ENCODE measurements around the gene OVOL3.

Gene OVOL3

DNA sequence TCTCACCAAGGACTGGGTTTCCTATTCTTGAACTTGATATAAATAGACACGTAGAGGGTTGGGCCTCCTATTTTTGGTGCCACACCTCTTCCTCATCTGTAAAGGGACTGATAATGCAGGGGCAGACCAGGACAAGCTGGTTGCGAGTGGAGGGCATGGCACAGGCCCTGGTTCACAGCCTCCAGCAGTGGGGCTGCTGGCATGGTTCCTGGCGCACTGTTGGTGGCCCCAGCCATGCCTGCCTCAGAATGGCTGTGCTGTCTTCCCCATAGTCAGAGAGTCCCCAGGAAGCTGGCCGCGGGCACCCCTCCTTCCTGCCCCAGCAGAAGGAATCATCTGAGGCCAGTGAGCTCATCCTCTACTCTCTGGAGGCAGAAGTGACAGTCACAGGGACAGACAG, 10.5 kb upstream of the OVOL3 start:
- no peak for DNase-seq (ENCODE audit: low read depth)

DNA sequence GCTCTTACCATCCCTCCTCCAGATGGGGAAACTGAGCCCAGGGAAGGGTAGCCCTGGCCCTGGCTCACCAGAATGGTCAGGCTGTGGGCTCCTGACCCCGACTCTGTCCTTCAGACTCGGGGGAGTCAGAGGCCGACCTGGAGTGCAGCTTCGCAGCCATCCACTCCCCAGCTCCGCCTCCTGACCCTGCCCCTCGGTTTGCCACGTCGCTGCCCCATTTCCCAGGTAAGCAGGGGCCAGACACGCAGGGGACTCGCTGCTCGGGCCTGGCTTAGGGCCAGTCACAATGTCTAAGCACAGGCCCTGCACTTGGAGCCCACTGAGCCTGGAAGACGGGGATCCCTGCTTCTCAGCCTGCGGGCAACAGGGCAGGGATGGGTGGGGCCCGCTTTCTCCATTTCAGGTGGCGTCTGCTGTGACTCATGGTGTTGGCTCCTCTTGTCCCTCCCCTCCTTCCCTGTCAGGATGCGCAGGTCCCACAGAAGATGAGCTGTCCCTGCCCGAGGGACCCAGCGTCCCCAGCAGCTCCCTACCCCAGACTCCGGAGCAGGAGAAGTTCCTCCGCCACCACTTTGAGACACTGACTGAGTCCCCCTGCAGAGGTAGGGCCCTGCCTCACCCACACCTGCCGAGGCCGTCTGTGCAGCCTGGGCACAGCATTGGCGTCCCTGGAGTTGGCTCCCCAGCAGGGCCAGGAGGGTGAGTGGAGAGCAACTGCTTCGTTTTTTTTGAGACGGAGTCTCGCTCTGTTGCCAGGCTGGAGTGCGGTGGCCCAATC, 9.2 kb upstream of the OVOL3 start:
- no peak for DNase-seq (ENCODE audit: low read depth)

DNA sequence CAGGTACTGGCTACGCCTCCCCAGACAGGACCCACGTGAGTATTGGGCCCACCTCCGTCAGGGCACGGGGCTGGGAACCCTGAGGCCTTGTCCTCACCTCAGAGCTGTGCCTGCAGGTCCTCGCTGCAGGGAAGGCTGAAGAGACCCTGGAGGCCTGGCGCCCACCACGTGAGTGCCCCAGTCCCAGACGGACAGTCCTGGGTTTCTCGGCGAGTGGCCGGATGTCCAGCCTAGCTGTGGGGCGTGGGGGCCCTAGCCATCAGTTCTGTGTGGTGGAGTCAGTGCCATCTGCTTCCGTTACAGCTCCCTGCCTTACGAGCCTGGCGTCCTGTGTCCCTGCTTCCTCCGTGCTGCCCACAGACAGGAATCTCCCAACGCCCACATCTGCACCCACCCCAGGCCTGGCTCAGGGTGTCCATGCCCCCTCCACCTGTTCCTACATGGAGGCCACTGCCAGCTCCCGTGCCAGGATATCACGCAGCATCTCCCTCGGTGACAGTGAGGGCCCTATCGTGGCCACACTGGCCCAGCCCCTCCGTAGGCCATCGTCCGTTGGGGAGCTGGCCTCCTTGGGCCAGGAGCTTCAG, 7.8 kb upstream of the OVOL3 start:
- no peak for DNase-seq (ENCODE audit: low read depth)

DNA sequence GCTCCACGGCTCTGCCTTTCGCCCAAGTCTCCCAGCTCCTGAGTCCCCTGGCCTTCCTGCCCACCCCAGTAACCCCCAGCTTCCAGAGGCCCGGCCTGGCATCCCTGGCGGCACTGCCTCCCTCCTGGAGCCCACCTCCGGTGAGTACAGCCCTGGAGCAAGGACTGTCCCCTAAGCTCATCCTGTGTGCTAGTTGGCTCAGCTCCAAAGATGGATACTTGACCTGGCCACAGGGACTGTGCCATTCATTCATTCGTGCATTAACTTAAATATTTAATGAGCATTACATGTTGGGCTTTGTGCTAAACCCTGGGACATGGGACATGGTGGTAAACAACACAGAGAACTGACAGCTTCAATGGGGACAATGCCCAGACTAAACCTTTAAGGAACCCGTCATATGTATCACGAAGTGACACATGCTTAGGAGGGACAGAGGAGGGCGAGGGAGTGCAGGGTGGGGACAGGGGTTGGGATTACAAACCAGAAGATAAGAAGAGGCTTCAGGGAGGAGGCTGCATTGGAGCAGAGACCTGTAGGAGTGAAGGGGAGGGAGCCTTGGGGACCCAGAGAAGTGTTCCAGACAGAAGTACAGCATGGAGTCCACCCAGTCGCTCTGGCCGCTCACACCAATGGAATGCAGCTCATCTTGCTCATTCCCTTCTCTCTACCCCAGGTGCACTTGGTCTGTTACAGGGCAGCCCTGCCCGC, 6.9 kb upstream of the OVOL3 start:
- no peak for DNase-seq (ENCODE audit: low read depth)

DNA sequence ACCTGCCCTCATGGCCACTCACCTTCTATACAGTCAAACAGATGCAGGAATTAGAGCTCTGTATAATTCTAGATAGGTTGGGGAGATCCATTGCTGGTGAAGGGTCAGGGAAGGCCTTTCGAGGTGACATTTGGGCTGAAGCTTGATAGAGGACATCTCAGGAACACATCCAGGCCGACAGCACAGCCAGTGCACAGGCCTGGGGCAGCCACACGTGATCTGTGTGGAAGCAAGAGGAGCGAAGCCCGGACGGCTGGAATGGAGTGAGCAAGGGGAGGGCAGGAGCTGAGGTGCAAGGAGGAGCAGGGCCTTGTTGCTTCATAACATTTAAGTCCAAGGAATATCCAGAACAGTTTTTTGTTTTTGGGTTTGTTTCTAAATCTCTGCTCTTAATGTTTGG, 4.5 kb upstream of the OVOL3 start:
- DNase-seq (ENCODE audit: low read depth) = no peak

DNA sequence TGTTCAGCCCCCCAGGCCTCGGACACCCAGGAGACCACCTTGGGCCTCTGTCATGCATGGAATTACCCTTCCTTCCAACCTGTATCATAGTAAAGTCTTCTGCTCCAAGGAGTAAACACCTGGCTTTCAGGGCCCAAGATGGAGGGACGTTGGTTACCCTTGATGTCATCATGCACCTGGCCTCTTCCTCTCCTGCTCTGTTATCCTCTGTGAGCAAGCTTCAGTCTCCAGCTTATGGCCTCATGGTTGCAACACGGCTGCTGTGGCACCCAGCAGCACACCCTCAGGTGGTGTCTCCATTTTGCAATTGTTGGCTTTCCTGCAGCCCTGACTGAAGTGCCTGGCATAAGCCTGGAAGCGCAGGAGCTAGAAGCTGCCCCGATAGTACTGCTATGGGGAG, 4.0 kb upstream of the OVOL3 start:
- DNase-seq (ENCODE audit: low read depth) = no peak

DNA sequence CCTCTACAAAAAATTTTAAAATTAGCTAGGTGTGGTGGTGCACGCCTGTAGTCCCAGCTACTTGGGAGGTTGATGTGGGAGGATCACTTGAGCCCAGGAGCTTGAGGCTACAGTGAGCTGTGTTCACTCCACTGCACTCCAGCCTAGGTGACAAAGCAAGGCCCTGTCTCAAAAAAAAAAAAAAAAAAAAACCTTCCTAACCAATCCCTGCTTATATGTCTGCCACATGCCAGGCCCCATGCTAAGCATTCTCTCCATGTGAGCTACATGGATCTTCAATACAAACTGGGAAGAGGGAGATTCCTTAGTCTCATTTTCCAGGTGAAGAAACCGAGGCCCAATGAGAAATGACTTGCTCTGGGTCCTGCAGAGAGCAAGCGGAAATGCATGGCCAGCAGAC, 2.3 kb upstream of the OVOL3 start:
- DNase-seq (ENCODE audit: low read depth) = no peak

DNA sequence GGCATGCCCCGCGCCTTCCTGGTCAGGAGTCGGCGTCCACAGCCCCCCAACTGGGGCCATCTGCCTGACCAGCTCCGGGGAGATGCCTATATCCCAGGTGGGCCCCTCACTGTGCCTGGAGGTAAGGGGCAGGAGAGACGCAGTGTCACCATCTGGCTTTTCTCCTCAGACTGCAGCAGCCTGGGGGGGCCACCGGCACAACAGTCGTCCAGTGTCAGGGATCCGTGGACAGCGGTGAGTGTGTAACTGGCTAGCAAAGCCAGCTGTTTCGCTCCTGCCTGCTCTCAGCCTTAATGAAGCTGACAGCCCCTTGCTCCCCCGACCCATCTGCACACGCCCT, 227 bp downstream of the OVOL3 start:
- DNase-seq (ENCODE audit: low read depth) = no peak

DNA sequence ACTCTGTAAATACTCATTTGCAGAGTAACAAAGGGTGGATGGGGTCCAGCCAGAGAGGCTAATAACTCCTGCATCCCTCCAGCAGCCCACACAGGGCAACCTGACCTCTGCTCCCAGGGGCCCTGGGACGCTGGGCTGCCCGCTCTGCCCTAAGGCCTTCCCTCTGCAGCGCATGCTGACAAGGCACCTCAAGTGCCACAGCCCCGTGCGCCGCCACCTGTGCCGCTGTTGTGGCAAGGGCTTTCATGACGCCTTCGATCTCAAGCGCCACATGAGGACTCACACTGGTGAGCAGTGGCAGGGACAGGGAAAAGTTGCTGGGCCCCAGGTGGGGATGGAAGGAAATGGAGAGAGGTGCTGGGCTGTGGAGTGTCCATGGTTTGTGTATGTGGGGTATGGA, 1.7 kb downstream of the OVOL3 start:
- DNase-seq (ENCODE audit: low read depth) = no peak

DNA sequence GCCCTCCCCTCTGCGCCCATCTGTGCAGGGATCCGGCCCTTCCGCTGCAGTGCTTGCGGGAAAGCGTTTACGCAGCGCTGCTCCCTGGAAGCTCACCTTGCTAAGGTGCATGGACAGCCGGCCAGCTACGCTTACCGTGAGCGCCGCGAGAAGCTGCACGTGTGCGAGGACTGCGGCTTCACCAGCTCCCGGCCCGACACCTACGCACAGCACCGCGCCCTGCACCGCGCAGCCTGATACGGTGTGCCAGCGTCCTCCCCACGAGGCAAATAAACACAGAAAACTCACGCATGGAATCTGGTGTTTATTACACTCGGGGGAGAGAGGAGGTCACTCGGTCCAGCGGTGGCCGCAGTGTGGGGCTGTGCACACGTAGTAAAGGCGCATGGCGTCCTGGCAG, 2.5 kb downstream of the OVOL3 start:
- DNase-seq (ENCODE audit: low read depth) = no peak

DNA sequence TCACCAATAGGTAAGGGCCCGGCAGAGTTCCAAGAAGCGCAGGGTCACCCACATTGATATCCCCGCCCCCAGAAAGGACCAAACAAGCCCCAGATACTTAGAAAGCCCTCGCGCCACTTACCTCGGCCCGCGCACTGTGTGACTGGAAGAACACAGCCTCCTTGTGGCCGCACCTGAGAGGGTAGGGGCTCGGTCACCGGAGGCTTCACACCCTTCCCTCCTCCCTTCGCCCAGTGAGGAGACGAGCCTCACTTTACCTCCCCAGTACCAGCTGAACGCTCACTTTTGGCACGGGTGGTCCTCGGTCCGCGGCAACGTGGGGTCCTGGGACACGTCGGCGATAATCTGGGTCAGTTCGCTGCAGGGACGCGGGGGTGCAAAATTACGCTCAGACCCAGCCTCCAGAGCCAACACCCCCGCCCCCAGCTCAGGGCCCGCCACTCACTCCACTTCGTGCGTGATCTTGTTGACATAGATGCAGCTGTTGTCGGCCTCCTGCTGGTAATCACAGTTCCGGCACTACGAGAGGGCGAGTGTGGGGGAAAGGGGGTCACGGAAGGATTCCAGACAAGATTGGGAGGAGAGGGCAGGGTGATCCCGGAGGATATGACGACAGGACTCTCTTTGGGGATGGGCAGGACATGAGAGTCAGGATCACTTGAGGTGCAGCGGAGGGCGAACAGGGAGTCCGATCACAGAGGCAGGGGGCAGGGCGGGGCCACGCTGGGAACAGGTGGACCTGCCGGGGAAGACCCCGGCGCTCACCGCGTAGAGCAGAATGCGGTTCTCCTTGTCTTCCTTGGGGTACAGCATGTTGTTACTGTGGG, 3.2 kb downstream of the OVOL3 start:
- DNase-seq (ENCODE audit: low read depth) = no peak

DNA sequence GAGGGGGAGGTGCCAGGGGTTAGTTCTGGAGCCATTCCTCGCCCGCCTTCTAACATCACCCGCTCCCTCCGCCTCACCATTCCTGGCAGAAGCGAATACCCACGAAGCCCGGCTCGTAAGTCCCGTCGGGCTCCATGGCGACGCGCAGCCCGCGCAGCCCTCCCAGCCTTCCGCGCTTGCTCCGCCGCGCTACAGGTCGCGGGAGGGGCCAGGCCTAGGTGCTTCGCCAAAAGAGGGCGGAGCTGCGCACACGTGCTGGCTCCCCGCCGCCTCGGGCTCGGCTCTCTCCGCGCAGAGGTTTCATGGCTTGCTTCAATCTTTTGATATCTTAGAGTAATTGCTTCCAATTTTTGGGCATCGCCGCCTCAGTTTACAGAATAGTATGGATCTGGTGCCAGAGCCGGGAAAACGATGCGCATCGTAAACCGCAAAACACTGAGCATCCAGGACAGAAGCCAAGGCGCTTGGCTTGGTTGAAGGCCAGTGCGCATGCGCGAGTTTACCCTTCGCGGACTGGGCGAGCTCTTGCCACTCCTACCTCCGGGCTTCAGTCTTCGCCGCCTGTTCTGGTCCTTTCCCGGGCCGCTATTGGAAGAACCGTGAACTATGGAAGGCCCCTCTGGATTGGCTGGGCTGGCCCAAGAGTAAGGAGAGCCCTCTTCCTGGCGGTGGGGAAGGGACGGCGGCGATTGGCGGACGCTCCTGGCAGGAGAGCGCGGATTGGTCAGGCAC, 3.9 kb downstream of the OVOL3 start, which contains the start of gene POLR2I:
TSS of gene POLR2I (minus strand) at position 155 of the 732 bp plus-strand sequence. CDS start at position 136, 19 bp downstream.
- peak; percentile 97 for DNase-seq (ENCODE audit: low read depth)

DNA sequence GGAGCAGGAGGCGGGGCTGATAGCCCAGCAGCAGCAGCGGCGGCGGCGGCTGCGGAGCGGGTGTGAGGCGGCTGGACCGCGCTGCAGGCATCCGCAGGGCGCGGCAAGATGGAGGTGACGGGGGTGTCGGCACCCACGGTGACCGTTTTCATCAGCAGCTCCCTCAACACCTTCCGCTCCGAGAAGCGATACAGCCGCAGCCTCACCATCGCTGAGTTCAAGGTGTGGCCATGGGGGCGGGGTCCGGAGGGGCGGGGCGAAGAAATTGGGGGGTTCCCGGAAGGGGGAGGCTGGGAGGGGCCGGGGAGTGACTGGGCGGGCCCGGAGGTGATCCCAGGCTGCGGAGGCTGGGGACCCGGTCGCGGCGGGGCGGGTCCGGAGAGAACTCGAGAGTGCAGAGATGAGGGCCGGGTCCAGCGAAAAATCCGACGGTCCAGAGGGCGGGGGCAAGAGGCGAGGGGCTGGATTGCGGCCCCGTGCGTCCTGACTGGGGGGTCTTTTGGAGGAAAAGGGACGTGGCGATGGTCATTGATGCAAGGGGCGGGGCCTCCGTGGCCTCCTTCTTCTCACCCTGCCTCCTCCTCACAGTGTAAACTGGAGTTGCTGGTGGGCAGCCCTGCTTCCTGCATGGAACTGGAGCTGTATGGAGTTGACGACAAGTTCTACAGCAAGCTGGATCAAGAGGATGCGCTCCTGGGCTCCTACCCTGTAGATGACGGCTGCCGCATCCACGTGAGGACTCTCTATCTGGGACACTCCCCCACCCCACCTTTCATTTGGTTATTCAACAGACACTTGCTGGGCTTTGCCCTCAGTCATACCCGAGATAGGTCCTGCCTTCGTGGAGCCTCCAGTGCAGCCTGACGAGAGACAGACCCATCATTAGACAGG, 4.8 kb downstream of the OVOL3 start, which contains the start of gene TBCB:
TSS of gene TBCB (plus strand) at position 16 of the 891 bp plus-strand sequence. CDS start at position 109, 93 bp downstream.
- DNase-seq (ENCODE audit: low read depth) = peak; percentile 83

DNA sequence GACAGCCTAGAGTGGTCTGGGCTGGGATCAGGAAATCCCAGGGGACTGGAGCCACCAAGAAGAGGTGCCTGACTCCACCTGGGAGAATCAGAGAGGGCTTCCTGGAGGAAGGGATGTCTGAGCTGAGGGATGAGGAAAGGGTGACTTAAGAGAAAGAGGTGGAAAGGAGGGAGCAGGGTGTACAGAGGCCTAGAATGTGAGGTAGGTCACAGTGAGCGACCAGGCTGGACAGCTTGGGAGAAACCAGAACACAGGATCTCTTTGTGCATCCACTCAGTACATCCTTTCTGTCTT, 5.3 kb downstream of the OVOL3 start:
- DNase-seq (ENCODE audit: low read depth) = no peak

DNA sequence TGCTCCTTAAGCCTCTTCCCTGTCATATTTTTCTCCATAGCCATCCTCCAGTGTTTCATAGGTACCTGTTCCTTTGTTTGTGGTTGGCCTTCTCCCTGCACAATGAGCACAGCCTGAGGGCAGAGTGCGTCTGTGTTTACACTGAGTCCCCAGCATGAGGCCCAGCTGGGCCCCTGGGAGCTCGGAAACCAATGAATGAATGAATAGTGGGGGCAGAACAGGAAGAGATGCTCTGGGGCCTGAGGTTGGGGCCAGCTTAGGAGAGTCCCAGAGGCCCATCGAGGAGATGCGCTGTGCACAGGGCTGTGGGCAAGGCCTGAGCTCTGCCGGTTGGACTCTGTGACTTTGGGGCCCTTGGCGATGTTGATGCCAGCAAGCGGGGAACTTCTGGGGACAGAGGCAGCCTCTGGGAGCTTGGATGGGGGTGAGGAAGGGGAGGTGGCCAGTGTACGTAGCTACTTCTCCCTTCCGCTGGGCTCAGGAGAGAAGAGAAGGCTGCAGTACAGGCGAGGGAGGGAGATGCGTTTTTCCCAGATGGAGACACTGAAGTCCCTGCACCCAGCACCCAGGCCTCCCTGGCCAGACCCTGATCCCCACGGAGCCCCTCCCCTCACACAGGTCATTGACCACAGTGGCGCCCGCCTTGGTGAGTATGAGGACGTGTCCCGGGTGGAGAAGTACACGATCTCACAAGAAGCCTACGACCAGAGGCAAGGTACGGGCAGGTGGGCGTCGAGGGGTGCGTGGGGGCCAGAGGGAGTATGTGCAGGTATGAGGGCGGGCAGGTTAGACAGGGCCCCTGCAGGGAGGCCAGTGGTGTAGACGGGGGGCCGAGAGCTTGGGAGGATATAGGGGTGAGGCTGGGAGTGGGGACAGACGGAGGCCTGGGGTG, 9.4 kb downstream of the OVOL3 start:
- no peak for DNase-seq (ENCODE audit: low read depth)

DNA sequence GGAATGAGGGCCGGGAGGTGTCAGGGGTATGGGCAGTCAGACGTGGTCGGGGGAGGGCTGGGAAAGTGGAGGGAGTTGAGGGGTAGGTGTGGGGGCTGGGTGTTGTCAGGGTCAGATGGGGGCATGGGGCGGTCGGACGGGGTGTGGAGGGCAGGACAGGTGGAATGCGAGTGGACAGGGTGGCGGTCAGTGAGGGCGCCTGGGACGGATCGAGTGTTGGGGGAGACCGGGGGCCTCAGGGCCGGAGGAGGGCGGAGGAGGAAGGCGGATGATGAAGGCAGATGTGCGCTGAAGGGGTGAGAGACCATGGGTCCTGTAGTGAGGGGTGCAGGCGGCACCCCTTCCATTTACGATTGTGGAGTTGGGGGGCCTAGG, 10.0 kb downstream of the OVOL3 start:
- no peak for DNase-seq (ENCODE audit: low read depth)

DNA sequence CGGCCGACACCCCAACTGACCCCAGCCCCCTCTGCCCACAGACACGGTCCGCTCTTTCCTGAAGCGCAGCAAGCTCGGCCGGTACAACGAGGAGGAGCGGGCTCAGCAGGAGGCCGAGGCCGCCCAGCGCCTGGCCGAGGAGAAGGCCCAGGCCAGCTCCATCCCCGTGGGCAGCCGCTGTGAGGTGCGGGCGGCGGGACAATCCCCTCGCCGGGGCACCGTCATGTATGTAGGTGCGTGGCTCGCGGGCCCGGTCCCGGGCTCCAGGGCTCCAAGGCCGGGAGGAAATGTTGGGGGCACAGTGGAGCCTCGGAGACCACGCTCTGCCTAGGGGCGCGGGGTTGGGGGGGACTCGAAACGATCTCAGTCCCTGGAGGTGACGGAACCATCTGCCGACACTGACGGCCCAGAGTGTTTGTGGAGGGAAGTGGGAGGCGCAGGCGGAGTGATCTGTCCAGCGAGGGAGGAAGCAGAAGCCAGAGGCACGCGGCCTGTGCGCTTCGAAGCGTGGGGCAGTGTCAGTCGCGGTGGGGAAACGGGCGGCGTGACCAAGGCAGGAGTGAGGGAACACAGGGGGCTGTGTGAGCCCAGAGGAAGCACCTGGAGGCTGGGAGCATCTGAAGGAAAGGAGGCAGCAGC, 10.7 kb downstream of the OVOL3 start:
- no peak for DNase-seq (ENCODE audit: low read depth)

DNA sequence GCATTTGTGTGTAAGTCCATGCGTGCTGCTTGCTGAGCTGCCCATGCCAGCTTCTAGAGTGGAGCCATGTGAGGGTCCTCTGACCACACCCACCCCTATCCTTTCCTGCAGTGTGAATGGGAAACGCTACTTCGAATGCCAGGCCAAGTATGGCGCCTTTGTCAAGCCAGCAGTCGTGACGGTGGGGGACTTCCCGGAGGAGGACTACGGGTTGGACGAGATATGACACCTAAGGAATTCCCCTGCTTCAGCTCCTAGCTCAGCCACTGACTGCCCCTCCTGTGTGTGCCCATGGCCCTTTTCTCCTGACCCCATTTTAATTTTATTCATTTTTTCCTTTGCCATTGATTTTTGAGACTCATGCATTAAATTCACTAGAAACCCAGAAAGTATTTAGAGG, 14.6 kb downstream of the OVOL3 start:
- DNase-seq (ENCODE audit: low read depth) = no peak

DNA sequence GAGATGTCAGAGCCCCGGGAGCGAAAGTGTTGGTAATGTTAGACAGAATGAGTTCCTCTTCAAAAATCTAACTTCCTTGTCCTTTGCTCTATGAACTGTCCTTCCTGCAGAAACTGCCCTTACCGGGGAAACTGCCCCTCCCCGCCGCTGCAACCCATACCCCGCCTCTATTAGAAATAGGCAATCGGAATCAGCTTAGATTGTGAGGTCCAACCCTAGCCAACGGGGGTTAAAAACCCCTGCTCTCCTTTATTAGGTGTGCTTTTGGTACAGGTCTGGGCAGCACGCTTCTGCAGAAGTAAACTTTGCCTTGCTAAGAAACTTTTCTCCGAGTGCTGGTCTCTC, 17.4 kb downstream of the OVOL3 start:
- DNase-seq (ENCODE audit: low read depth) = no peak
